ENCODE data around the gene TMEM242.

TMEM242 gene

DNA sequence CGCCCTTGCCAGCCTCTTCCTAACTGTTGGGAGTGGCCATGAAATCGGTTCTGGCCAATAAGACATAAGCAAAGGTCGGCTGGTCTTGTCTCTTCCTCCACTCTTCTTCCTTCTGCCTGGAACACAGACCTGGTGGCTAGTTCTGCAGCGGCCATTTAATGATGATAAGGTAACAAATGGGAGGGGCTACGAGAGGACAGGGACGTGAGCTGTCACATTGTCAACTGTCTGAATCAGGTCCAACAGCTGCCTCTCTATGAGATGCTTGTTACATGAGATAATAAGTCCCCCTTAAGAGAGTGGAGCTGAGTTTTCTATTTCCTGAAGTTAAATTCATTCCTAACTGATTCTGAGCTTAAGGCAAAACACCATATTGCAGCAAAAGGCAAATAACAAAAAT, 12.5 kb upstream of the TMEM242 start:
- DNase-seq (ENCODE audit: low read depth in 1 of 2, low spot score in 1 of 2): peak in 1 of 2 experiments; percentile 15
- no peak for TF ChIP-seq JUND (IDR thresholded peaks at IDR 0.05; ENCODE audit: low read depth)
- in situ Hi-C loops (cut with HindIII; ENCODE audit: low pct_unique_long_range_greater_than_20kb, low sequenced_read_pairs): no loop called here

DNA sequence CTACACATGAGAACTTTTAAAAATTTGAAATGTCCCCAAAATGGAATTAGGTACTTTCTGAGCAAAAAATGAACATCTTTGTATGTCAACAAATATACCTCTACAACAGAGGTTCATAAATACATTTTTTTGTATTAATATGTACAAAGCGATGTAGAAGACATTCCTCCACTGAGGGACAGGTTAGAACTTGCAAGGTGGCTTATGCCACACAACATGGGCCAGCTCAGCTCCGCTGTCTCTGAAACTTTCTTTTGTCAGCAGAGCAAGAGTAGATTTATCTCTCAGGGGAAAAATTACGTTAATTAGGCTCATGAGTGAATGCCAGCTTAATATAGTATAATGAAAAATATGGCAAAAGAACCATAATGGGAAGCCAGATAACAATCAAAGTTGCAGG, 10.6 kb upstream of the TMEM242 start:
- no peak for DNase-seq (ENCODE audit: low read depth in 1 of 2, low spot score in 1 of 2)
- in situ Hi-C loops (cut with HindIII; ENCODE audit: low pct_unique_long_range_greater_than_20kb, low sequenced_read_pairs): no loop called here
- no peak for TF ChIP-seq JUND (IDR thresholded peaks at IDR 0.05; ENCODE audit: low read depth)

DNA sequence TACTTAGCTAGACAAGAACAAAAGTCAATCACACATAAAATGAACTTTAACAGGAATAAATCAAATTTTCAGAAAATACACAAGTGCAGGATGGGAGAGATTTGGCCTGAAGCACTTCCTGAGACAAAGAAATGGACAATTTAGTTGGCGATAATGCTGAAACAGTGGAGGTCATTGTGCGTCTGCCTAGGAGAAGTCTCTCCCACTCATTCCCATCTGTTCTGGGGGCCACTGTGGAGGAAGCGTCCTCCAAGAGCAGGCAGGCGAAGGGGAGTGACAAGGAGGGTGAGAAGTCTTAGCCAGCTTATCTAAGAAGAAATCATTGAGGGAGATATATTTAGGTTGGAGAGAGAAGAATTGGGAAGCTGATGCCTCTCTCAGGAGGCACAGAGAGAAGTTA, 10.2 kb upstream of the TMEM242 start:
- TF ChIP-seq JUND (IDR thresholded peaks at IDR 0.05; ENCODE audit: low read depth): no peak
- no peak for DNase-seq (ENCODE audit: low read depth in 1 of 2, low spot score in 1 of 2)
- in situ Hi-C loops (cut with HindIII; ENCODE audit: low pct_unique_long_range_greater_than_20kb, low sequenced_read_pairs): no loop called here

DNA sequence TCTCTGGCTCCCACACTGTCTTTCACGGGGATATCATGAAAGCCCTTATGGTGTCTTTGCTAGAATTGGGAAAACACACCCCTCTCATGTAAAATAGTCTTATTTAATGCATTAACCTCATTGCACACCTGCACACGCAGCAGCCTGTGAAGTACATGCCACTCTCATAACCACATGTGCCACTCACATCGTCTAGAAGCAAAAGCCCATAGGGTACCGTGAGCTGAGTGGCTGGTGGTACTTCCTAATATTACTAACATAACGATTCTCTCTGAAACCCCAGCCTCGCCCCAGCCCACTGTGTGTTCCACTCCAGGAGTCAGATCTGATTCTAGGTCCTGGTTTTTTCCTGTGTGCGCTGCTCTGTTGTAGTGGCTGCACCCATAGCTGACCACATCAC, 9.5 kb upstream of the TMEM242 start:
- TF ChIP-seq JUND (IDR thresholded peaks at IDR 0.05; ENCODE audit: low read depth): no peak
- DNase-seq (ENCODE audit: low read depth in 1 of 2, low spot score in 1 of 2): no peak
- in situ Hi-C loops (cut with HindIII; ENCODE audit: low pct_unique_long_range_greater_than_20kb, low sequenced_read_pairs): no loop called here

DNA sequence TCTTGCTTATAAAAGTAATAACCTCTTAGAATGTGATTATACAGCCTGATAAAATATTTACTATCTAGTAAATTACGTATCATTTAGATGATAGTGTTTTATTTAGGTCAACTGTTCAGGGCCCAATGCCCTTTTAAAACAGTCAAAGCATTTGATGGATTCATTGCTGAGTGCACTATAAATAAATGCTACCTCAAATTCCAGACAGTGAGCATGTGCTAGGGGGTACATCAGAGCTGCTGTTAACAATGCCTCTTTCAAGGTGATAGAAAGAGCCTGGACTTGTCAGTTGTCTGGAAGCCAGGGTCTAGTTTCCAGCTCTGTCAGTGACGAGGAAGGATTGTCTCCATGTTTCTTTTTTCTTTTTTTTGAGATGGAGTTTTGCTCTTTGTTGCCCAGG, 7.5 kb upstream of the TMEM242 start:
- DNase-seq (ENCODE audit: low read depth in 1 of 2, low spot score in 1 of 2): no peak
- in situ Hi-C loops (cut with HindIII; ENCODE audit: low pct_unique_long_range_greater_than_20kb, low sequenced_read_pairs): no loop called here
- no peak for TF ChIP-seq JUND (IDR thresholded peaks at IDR 0.05; ENCODE audit: low read depth)

DNA sequence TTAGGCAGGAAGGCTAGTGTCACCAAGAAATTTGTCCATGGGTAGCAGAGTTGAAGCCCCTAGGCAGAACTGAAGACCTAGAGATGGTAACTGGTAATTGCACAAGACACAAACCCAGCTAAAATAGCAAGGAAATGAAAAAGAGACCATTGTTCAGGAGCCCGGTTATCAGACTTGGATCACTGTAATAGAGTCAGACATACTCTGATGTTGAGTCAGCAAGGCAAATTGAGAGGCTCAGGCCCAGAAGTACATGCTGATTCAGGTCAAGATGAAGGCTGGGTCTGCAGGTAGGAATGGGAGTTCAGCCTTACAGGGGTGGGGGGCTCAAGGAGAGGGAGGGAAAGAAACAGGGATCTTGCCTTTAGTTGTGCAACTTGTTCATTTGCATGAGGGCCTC, 6.5 kb upstream of the TMEM242 start:
- no peak for TF ChIP-seq JUND (IDR thresholded peaks at IDR 0.05; ENCODE audit: low read depth)
- in situ Hi-C loops (cut with HindIII; ENCODE audit: low pct_unique_long_range_greater_than_20kb, low sequenced_read_pairs): no loop called here

DNA sequence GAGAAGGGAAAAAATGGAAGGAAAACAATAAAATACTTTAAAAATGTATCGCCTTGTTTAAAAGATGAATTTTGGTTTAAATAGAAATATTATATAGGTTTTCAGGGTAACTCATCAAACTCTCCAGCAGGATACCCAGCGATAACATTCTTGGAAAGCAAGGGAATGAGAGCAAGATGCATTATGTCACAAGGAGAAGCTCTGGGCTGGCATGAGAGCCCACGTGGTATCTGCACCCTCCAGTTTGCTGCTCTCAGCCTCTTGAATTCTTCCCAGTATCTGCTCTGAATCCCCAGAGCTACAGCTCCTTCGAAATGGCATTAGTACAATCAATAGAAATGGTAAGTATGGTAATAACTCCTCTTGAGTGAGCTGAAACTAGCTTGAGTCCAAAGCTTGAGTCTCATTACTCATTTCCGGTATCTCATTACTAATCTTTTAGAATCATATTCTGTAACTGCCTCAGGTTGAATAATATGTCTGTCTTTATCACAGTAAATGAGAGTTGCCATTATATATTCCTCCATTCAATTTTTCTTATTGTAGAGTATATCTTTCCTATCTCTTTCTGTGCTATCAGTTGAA, 4.9 kb upstream of the TMEM242 start:
- no peak for DNase-seq (ENCODE audit: low read depth in 1 of 2, low spot score in 1 of 2)
- in situ Hi-C loops (cut with HindIII; ENCODE audit: low pct_unique_long_range_greater_than_20kb, low sequenced_read_pairs): no loop called here
- TF ChIP-seq JUND (IDR thresholded peaks at IDR 0.05; ENCODE audit: low read depth): no peak

More for the DNA sequence above, 6.5 kb upstream of the TMEM242 start:
- no peak for DNase-seq (ENCODE audit: low read depth in 1 of 2, low spot score in 1 of 2)

DNA sequence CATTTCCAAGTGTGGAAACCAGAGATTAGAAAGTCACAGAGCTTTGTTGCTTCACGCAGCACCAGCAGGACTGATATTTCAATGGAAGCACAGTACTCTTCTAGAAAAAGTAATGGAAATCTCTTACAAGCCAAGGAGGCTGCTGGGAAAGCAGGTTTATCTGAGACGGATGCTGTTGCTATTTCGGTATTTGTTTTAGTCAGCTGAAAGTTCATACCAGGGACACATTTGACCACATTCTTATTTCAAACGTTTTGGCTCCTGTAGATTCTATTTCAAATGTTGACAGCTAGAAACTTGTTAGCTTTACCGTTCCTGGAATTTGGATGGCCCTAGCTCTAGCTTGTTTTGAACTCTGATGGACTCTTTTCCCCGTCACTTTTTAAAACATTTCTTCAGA, 3.7 kb upstream of the TMEM242 start:
- TF ChIP-seq JUND (IDR thresholded peaks at IDR 0.05; ENCODE audit: low read depth): no peak
- DNase-seq (ENCODE audit: low read depth in 1 of 2, low spot score in 1 of 2): peak in 1 of 2 experiments; percentile 18
- in situ Hi-C loops (cut with HindIII; ENCODE audit: low pct_unique_long_range_greater_than_20kb, low sequenced_read_pairs): no loop called here

DNA sequence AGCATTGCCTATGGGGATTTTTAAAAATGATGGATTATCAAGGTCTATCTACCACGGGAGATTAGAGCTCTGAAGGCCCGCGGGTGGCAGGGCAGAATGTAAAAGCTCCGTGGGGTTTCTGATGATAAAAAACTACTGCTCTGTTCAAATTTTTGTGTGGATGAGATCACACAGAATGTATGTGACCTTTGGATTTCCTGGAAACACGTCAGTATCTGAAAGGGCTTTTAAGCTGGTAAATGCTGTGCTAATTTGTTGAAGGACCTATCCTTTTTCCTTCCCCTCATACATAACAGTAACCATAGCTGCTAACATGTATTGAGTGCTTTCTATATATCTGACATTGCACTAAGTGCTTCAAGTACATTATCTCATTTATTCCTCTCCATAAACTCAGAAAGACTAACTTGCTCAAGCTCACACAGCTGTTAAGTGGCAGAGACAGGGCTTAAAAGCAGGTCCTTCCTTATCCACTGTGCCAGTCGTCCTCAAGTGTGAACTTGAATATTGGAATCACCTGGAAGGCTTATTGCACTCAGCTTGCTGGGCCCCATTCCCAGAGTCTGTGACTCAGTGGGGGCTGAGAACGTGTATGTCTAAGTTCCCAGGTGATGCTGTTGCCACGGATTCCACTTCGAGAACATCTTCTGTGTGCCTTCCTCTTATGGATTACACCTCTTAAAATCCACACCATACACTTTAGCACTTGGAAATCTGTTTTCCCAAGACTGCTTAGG, 1.9 kb upstream of the TMEM242 start:
- in situ Hi-C loops (cut with HindIII; ENCODE audit: low pct_unique_long_range_greater_than_20kb, low sequenced_read_pairs): no loop called here
- no peak for DNase-seq (ENCODE audit: low read depth in 1 of 2, low spot score in 1 of 2)
- no peak for TF ChIP-seq JUND (IDR thresholded peaks at IDR 0.05; ENCODE audit: low read depth)

DNA sequence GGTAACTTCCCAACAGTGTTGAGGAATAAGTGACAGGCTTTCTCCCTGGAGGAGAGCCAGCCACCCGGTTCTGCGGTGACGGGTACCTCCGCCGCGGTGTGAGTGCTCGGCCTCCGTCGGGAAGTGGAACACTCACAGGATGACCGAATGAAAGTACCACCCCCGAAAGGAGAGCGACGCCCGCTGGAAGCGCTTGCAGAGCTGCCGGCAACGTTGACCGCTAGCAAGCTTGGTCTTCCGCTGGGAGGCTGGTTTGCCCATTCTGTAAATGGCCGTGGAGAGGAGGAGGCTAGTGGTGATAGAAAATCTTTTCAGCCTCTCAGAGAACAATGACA, 614 bp upstream of the TMEM242 start:
- in situ Hi-C loops (cut with HindIII; ENCODE audit: low pct_unique_long_range_greater_than_20kb, low sequenced_read_pairs): no loop called here
- TF ChIP-seq JUND (IDR thresholded peaks at IDR 0.05; ENCODE audit: low read depth): no peak
- DNase-seq (ENCODE audit: low read depth in 1 of 2, low spot score in 1 of 2): peak; percentile 20 to 70

DNA sequence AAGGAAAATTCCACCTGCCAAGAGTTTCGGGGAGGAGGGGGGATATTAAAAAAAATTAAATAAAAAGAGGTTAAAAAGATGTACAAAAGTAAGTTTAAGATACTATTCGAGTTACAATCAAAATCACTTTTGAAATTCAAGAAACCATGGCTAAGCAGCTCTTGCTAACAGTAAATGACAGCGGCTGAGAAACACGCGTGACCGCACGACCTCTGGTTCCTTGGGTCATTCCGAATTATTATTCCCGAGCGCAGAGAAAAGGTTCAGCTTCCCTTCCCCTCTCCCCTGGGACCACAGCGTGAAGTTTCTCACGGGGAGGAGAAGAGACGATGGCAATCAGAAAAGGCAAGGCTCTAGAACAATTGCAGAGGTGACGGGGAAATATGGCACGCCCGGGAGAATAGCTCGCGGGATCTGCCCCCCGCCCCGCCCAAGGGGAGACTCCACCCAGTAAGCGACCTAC, 496 bp downstream of the TMEM242 start:
- in situ Hi-C loops (cut with HindIII; ENCODE audit: low pct_unique_long_range_greater_than_20kb, low sequenced_read_pairs): no loop called here
- peak; percentile 35 to 82 for DNase-seq (ENCODE audit: low read depth in 1 of 2, low spot score in 1 of 2)
- TF ChIP-seq JUND (IDR thresholded peaks at IDR 0.05; ENCODE audit: low read depth): no peak

DNA sequence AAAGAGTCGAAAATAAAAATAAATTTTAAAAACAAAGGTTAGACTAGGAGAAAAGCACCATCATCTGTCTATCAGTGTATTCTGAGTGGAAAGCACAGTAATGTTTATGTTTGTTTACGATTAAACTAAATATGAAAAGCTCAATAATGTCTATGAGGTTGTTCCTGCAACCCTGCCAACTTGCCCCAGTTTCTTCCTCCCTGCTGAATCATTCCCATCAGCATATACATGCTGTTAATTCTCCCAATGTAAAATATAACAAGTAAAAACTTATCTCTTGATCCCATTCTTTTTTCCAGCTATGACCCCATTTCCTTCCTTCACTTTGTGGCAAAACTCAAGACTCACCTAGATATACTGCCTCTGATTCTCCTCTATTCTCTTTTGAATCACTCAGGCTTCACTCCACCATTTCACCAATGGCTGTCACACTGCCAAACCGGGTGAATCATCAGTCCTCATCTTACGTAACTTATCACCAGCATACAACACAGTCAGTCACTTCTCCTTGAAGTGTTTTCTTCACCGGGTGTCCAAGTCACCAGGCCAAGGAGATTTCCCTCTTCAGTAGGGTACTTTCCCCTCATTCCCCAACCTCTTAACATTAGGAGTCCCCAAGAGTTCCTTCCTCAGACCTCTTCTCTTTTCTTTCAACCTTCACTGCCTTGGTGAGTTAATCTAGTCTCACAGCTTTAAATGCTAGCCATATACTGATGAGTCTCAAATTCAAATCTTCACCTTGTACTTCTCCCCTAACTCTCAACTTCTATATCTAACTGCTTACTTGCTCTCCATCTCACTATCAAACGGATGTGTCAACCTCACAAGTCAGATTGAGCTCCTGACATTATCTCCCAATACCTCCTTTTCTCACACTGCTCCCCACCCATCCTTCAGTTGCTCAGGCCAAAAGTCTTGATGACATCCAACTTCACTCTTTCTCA, 6.2 kb downstream of the TMEM242 start:
- no peak for TF ChIP-seq JUND (IDR thresholded peaks at IDR 0.05; ENCODE audit: low read depth)
- DNase-seq (ENCODE audit: low read depth in 1 of 2, low spot score in 1 of 2): no peak
- in situ Hi-C loops (cut with HindIII; ENCODE audit: low pct_unique_long_range_greater_than_20kb, low sequenced_read_pairs): no loop called here

All from T47D (cell line).